Stimulated activated CD4-positive, alpha-beta T cell treated with anti-CD3 and anti-CD28 coated beads, Interleukin-12 subunit alpha, Interleukin-12 subunit beta, amount 100 ng/mL, for 48 hours (primary cell): ENCODE data around the gene NAPA.

Experiments used
- DNase-seq, 3 donors: peaks; one replicate each; pipeline ENCODE4 v3.0.0-alpha.2; 2020; ENCODE audit warnings: low read depth in 2 of 3, low spot score in 1 of 3

NAPA gene

DNA sequence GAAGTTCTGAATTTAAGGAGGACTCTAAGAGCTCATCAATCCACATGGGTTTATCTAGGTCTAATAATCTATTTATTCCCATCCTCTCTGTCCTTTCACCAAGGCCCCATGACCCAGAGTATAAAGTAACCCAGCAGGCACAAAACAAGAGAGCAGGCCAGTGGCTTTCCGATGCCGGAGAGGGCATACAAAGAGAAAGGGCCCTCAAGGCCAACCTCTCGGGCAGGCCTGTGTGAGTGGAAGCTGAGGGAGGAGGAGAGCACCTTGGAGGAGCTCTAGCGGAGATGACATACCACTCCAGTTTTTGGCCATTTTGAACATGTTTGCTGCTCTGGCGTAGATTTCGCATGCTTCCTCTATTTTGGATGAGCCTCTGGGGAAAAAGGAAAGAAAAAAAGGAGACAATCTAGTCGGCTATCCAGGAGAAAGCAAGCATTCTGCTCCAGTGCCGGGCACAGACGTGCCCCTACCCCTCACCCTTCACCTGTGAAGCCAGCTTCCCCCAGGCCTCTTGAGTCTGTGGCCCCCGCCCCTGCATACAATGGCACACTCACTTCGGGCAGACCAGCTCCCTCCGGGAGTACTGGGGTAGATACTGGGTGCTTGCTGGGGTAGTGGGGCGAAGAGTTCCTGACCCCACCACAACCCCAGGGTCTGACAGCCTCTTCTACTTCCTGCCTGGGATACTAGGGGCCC lies 11.6 kb downstream of the NAPA start:
- DNase-seq: no peak

- no peak for DNase-seq
Measured at GRCh38 chr19:47499863-47500830, 14.7 kb downstream of the NAPA start.

- no peak for DNase-seq
Measured at GRCh38 chr19:47499371-47499770, 15.5 kb downstream of the NAPA start.

- no peak for DNase-seq
Measured at GRCh38 chr19:47498561-47498960, 16.3 kb downstream of the NAPA start.

DNA sequence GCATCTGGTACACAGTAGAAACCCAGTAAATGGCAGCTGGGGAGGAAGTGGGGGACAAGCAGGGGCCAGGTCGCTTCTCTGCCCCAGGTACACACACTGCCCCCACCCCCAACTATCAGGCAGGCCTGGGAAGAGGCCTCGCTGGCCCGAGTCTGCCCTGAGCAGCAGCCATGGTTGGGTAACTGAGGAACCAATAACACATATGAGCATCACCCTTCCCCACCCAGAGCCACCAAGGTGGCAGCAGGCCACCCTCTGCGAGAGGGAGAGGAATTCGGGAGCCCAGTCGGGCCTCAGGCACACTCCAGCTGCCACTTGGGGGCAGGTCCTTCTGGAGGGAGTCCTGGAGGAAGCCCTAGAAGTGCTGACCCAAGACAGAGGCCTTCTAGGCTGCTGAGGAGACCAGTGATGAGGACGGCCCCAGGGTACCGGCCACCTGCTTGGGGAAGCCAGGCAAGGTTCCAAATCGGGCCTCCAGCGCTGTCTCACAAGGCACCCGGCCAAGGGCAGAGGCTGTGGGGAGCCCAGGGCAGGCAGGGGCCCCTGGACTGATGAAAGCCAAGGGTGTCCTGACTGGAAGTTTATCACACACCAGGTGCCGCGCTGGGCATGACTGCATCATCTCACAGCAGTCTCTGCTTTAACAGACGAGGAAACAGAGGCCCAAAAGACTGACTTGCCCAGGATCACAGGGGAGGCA lies 16.9 kb downstream of the NAPA start:
- DNase-seq: no peak

DNA sequence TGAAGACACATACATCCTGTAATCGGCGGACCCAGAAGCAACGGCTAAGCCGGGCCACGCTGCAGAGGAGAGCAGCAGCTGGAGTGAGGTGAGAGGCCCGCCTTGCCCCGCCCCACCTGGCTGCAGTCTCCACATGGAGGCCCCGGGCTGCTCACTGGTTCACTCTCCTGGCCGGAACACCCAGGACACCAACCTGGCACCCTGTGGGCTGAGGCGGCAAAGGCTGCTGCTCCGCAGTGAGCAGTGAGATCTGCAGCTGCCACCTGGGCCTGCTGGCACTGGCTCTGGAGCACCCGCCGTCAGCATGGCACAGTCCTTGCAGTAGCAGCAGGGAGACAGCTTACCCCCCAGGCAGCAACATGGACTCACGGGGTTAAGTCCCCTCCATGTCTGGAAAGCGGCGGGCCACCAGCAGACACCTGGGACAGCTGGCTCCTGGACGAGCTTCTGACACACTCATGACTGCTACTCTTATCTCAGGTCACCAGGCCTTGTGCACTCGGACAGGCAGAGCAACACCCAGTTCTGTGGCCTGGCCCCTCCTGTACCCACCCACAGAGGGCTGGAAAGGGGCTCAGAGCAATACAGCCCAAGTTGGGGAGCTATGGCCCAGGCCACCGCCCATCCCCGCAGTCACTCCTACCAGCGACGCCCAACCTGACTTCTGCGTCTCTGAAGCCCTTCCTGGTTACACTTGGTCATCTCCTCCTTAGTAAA lies 17.7 kb downstream of the NAPA start:
- no peak for DNase-seq

- no peak for DNase-seq
Measured at GRCh38 chr19:47495478-47496372, 19.1 kb downstream of the NAPA start.

DNA sequence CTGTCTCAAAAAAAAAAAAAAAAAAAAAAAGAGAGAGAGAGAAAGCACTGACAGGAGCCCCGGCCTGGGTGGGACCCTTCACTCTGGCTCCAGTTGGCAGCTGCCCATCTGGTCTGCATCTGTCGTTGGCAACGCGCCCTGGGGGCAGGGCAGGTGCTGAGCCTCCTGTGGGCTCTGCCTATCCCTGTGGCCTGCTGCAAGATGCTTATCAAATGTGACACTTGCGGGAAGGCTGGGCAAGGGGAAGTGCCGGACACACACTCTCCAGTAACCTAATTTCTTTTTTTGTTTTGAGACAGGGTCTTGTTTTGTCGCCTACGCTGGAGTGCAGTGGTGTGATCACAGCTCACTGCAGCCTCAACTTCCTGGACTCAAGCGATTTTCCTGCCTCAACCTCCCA lies 20.1 kb downstream of the NAPA start:
- no peak for DNase-seq

DNA sequence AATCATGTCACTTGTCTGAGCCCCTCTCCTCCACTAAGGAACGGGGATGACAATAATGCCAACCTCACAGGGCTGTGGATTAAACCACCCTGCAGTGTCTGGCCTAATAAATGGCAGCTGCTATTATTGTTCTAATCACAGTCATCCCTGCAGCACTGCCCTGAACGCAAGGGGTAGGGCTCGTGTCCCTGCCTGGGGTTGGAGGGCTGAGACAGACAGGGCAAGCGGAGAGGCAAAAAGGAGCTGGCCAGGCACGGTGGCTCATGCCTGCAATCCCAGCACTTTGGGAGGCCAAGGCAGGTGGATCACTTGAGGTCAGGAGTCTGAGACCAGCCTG lies 20.7 kb downstream of the NAPA start:
- DNase-seq: no peak

DNA sequence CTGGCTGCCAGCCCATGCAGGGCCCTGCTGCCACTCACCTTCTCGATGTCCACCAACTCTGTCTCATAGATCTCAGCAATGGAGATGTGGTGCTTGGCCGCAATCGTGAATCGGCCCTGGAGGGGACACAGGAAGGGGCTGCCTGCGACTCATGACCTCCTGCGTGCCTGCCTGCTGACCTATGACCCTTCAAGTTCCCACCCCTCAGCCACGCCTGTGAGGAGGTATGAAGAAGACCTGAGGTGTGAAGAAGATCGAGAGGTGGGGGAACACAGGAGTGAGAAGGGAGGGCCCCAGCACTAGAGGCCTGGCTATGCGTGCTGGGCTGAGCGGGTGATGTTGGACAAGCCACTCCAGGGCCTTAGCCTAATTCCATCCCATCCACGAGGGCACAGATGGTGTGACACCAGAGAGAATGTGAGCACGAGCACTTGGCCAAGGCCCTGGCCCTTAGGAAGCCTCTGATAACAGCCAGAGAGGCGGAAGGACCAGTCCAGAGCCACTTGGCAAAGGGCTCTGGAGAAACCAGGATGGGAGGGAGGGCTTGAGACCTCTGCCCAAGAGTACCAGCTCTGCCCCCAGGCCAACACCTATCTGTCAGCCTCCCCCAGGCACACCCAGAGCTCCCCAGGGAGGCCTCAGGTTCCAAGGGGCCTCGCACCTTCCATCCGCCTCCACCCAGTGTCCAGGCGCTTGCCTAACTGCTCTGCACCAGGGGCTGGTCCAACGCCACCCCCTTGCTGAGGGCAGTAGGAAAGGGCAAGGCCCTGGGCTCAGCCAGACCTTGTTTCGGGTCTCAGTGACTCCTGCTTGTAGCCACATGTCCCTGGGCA lies 21.3 kb downstream of the NAPA start:
- no peak for DNase-seq

DNA sequence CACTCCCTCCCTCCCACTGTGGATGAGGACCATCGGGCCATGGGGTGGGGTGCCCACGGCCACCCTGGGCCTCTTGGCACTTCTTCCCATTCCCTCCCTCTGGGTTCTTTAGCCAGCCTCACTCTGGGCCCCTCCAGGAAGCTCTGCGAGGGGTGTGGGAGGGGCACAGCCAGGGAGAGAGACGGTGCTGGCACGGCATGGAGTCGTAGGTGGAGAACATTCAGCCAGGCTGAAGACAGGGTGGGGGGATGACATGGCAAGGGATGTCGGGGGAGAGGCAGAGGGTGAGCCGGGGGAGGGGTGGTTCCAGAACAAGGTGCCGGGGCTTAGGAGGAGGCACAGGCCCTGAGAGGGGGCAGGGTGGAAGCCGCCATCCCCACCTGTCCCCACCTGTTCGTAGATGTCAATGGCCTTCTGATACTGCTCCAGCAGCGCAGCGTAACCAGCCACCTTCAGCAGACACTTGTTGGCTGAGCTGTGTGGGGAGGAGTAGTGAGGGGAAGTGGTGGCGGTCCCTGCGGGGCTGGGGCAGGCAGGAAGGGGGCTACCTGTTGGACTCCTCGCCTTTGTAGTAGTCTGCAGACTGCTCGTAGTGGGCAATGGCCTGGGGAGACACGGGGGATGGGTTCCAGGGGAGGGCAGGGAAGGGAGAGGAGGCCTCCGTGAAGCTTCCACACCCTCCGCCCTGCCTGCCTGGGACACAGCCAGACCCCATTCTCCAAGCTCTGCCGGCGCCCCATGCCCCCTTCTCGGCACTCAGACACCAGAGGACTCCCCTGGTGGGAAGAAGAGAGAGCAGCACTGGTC lies 22.1 kb downstream of the NAPA start:
- DNase-seq: no peak

- DNase-seq: no peak
Measured at GRCh38 chr19:47492137-47492533, 22.7 kb downstream of the NAPA start.

GRCh38 chr19:47491358-47492136 lies 23.3 kb downstream of the NAPA start:
- DNase-seq: no peak

GRCh38 chr19:47490847-47491246 lies 24.0 kb downstream of the NAPA start:
- DNase-seq: no peak

GRCh38 chr19:47490031-47490430 lies 24.8 kb downstream of the NAPA start:
- DNase-seq: no peak

DNA sequence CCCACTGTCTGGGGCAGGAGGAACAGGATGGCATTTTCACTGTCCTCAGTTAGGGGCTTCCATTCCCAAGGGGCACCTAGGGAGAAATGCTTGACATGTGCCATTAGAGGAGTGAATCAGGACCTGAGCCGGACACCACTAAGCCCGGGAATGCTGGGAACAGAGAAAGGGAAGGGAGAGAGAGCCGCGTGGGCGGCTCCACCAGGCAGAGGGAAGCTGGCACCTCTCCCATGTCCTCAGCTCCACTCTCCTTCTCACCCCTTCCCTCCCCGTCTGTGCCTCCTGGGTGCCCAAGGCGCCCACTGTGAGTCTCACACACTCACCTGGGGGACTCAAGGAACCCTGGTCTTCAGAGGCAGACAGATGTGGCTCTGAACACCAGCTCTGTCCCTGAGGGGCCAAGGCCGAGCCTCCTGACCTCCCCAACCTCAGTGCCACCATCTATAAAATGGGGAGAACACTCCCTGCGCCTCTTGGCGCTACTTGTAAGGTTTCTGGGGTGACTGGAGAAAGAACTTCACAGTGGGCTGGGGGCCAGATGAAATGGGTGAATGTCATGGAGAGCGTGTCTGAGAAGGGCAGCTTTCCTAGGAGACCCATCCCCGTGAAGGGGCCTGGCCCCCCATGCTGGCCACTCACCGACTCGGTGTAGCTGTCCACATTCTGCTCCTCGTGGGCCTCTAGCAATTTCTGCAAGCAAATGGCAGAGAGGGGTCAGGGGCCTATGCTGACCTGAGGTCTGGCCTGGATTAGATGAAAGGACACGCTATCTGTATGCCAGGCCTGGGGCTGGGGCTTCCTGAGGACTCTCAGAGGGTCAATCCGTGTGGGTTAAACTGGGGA lies 25.6 kb downstream of the NAPA start:
- DNase-seq: no peak
